GM12801 (cell line): ENCODE results near the gene DNAJC27.

Source experiments
- CTCF ChIP-seq: IDR thresholded peaks from one replicate; pipeline ENCODE4 v1.5.1; 2011; ENCODE audit warnings: control low read depth; ENCODE audit not compliant: insufficient read length; ENCODE audit errors: extremely low read depth

The DNAJC27 gene

GRCh38 chr2:24903161-24904103, 68.3 kb downstream of the DNAJC27 start:
- no peak for TF ChIP-seq CTCF

- no peak for TF ChIP-seq CTCF
Observed at GRCh38 chr2:24899361-24899910, 72.3 kb downstream of the DNAJC27 start.

- no peak for TF ChIP-seq CTCF
Observed at GRCh38 chr2:24898122-24899109, 73.3 kb downstream of the DNAJC27 start.

- TF ChIP-seq CTCF = no peak
Observed at GRCh38 chr2:24894750-24895149, 77.0 kb downstream of the DNAJC27 start.

GRCh38 chr2:24893934-24894333, 77.8 kb downstream of the DNAJC27 start:
- no peak for TF ChIP-seq CTCF
